Stimulated activated CD4-positive, alpha-beta T cell treated with anti-CD3 and anti-CD28 coated beads, Interleukin-15, amount 100 ng/mL, for 1 hour (primary cell): ENCODE results near the gene LHX2.

Experiments used
- DNase-seq, 2 donors: peaks; one replicate each; pipeline ENCODE4 v3.0.0-alpha.2; 2020; ENCODE audit warnings: low read depth in 1 of 2, low spot score in 1 of 2

The LHX2 gene

DNA sequence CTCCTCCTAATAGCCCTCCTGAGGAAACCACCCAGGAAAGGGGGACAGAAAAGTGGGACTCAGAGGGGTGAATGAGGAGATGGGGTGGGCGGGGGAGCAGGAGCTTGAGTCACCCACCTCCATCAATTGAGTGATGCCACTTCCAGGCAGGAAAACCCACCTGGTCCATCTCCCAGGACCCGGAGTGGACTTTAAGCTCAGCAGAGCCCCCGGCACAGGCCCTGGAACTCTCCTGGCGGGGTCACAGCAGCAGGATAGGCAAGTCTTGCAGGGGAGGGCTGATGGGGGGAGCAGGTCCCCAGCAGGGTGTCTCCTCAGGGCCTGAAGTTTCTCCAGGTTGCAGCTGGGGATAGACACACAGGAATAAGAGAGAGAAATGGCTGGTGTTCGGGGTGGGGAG lies 40.8 kb downstream of the LHX2 start:
- DNase-seq = no peak

DNA sequence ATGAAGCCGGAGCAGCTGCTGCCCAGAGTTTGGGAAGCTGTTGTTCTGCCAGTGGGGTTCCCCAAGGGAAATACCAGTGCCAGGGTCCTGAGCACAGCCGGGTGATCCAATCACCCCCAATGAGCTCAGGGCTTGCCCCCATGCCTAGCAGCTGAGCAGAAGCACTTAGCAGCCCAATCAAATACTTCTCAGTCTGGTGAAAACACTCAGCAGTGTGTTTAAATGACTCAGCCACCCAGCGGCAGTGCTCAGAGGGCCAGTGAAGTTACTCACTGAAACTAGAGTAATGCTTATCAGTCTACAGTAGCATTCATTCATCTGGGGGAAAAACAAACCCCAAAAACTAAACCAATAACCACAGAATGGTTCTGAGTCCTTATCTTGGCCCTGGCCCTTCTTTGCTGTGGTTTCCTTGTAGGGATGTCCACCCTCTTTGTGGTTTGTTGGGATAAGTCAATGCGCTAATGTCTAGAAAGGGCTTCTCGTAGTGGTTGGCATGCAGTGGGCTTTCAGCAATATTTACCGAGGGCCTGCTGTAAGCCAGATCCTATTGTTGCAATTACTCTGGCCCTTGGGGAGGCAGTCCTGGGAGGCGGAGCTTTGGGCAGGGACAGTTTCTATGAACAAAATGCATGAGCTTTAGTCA lies 43.1 kb downstream of the LHX2 start:
- DNase-seq = no peak

DNA sequence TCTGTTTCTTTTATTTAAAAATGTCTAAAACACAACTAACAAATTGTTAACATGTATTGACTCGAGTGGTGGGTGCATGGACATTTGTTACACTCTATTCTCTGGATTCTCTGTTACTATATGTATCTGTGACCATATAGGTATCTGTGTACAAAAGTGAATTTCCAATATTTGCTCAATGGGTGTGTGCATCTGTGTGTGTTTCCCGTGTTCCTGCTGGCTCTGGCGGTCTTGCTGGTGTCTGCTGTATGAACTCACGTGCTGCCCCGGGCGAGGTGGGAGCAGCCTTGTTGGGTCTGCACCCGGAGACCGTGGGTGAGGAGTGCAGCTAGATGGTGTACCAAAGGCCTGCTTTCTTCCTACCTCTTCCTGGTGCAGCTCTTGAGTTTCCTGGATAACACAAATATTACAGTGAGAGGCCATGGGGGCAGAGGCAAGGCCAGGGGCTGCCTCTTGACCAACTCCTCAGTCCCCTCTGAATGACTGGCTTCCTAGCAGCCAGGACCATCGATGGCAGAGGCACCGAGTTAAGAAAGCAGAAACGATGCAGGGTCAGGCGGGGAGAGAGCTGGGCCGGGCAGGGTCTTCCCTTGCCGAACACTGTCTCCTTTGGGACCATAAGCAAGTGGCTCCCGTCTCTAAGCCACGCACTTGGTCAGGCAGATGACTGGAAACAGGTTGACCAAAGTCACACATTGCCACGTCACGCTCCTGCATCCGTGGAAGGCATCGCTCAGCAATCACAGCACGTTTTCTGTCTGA lies 49.5 kb downstream of the LHX2 start:
- no peak for DNase-seq

DNA sequence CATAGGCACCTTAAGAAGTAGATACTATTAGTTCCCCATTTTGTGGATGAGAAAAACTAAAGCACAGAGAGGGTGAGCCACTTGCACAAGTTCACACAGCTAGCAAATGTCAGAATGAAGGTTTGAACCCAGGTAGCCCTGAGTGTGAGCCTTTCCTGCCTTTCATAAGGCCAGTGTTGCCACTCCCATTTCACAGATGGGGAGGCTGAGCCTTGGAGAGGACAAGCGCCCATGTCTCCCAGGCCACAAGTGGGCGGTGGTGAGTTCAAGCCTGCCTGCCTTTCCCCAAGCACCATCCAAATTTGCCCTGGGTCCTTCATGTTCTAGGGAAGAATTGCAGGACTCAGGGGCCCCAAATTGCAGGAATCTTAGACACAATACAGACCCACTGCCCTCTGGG lies 50.6 kb downstream of the LHX2 start:
- no peak for DNase-seq

DNA sequence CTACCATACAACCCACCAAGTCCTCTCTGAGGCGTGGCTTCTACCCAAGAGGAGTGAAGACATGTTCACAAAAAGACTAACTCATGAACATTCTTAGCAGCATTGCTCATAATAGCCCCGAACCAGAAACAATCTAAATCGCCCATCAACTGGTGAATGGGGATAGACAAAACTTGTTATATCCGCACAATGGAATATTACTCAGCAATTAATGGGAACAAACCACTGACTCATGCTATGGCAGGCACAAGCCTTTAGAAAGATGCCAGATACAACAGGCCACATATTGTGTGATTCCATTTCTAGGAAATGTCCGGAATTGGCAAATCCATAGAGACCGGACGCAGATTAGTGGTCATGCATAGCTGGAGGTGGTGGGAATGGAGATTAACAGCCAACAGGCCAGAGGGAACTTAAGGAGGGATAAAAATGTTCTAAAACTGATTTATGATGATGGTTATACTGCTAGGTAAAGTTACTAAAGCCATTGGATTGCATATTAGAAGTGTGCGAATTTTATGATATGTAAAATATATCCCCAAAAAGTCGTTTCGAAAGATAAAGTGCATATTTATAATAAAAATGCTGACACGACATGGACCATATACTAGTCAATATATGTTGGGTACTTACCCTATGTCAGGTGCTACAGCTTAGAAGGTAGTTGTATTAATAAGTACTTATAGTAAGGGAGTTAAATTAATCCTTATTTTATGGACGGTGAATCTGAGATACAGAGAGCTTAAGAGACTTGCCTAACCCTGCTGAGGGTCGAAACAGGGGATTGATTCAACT lies 55.4 kb downstream of the LHX2 start:
- no peak for DNase-seq

DNA sequence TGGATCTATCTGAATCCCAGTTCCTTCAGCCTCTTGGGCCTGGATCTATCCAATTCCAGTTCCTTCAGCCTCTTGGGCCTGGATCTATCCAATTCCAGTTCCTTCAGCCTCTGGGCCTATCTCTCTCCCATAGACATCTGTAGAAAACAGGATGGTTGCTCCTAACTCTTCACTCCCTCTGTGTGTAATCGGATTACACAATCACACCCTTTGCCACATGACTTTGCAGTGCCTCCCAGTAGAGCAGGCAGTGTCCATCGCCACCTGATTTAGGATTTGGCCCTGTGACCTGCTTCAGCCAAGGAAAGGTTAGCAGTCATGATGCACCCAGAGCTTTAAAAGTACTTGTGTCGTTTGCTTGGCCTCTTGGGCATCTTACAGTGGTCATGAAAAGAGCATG lies 56.7 kb downstream of the LHX2 start:
- no peak for DNase-seq

DNA sequence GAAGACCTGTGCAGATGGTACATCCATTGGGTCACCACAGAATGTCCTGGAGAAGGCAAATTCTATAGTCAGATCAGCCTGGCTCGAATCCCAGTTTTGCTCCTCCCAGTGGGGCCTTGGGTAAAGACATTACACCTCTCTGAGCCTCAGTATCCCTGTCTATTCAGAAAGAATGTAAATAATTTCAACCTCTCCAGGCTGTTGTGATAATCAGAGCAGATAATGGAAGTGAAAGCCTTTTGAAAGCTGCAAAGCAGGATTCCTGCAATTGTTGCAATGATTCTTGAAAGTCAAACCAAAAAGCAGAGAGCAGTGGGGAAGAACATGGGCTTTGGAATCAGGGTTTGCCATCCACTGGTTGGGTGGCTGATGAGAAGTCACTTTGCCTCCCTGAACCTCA lies 63.2 kb downstream of the LHX2 start:
- DNase-seq = no peak

DNA sequence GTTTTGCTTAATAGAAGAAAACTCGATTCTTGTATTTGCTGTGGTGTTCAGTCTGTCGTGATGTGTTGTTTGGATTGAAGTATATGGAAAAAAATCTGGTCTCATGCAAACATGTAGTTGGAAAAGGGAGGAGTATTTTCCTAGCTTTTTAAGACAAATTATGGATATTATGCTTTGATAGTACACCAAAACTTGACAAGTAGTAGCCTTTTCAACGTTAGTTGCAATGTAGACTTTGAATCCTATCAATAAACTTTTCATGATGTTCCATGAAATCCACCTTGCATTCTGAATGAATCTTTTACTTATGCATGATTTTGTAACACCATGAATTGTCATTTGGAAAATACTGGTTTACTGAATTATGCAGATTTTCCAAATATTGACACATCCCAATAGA lies 64.2 kb downstream of the LHX2 start:
- DNase-seq = no peak

DNA sequence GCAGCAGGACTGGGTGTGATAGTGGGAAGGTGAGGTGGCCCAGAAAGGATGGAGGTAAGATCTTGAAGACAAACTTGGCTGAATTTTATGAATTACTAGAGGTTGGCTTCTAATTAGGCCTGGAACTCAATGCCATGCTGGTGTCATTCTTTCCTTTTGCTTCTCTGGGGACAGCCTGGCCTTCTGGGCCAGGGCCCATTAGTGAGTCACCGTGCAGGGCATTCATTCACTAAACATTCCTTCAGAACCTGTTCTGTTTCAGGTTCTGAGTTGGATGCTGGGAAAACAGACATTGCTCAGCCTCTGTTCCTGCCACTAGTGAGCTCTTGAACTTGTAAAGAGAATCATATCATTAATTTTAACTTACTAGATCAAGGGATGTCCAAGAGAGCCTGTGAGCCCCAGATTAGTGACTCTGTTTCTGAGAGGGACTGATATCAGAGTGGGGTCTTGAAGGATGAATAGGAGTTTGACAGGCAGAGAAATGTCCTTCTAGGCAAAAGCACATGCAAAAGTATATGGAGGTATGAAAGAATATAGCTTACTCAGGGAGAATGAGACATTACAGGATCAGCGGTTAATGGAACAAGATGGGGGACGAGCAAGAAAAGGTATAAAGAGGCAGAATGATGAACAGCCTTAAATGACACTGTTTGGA lies 66.5 kb downstream of the LHX2 start:
- no peak for DNase-seq

DNA sequence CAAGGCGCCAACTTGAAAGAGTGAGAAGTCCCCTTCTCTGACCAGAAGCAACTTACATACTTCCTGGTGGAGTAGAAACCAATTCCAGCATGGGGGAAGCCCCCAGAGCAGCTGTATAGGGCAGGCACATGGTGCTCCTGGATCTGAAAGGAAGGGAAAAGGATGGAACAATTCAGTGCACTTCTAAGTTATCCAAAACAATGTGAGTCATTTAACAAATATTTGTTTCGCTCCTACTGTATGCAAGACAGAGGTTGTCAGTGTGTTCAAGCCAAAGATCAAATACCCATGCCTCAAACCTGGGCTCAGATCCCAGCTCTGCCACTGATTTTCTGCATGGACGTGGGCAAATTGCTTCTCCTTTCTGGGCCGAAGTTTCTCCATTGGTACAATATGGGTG lies 67.1 kb downstream of the LHX2 start:
- DNase-seq = no peak

DNA sequence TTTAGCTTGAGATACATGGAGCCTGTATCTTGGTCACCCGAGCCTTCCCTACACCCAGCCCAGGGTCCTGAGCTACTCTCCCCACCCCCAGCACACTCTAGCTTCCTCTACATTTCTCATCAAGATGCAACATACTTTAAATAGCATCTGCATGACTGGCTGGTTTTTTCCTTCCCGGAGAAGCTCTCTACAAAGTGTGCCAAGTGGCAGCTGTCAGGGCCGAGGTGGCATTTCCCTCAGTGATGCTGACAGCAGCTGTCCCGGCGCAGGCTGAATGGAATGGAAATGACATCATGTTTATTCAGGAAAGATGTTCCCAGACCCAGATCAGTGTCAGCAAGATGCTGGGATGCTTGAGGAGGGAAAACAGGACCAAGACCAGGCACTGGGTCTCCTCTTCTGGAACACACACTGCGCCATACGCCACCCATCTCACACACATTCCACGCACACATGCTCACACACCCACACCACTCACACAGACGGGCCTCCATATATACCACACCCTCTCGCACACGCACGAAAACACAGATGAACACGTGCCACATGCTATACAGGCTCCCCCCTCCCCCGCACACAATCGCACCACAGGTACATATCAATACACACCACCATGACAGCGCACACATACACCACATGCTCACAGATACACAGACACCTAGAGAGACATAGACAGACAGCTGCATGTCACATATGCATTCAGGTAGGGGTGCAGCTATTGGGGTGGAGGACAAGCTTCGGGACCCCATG lies 67.8 kb downstream of the LHX2 start:
- DNase-seq = no peak

DNA sequence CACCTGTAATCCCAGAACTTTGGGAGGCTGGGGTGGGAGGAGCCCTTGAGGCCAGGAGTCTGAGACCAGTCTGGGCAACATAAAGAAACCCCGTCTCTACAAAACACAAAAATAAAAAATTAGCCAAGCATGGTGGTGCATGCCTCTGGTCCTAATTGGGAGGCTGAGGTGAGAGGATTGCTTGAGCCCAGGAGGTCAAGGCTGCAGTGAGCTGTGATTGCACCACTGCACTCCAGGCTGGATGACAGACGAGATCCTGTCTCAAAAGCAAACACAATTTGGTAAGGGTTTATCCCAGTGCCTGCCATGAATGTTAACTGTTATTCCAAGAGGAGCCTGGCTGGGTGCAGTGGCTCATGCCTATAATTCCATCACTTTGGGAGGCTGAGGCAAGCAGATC lies 71.1 kb downstream of the LHX2 start:
- no peak for DNase-seq
